GM12801 (cell line): ENCODE measurements around the gene MYCBP2.

Source experiments
- CTCF ChIP-seq: IDR thresholded peaks from one replicate; pipeline ENCODE4 v1.5.1; 2011; ENCODE audit warnings: control low read depth; ENCODE audit not compliant: insufficient read length; ENCODE audit errors: extremely low read depth

MYCBP2 gene

GRCh38 chr13:77325371-77325980 is 1.4 kb downstream of the MYCBP2 start:
- TF ChIP-seq CTCF = no peak

GRCh38 chr13:77323858-77324257 is 3.0 kb downstream of the MYCBP2 start:
- TF ChIP-seq CTCF = no peak

GRCh38 chr13:77319536-77319935 is 7.4 kb downstream of the MYCBP2 start:
- no peak for TF ChIP-seq CTCF

GRCh38 chr13:77318741-77319140 is 8.2 kb downstream of the MYCBP2 start:
- no peak for TF ChIP-seq CTCF

- TF ChIP-seq CTCF = no peak
Measured at GRCh38 chr13:77316430-77316829, 10.5 kb downstream of the MYCBP2 start.

- no peak for TF ChIP-seq CTCF
Measured at GRCh38 chr13:77313923-77314322, 13.0 kb downstream of the MYCBP2 start.

- TF ChIP-seq CTCF = no peak
Measured at GRCh38 chr13:77312311-77312710, 14.6 kb downstream of the MYCBP2 start.
